Stimulated activated naive CD8-positive, alpha-beta T cell treated with anti-CD3 and anti-CD28 coated beads, Interleukin-15, amount 100 ng/mL, for 72 hours (primary cell): ENCODE data around the gene OPCML.
"Not testable (repeated sequence)": the region's sequence is repeated elsewhere in the genome, so short reads cannot be mapped to it uniquely, and the experiment has no call there.

Experiments used
- ATAC-seq: fragments of 150-1000 bp; cut with Tn5 transposase; 2 replicates; pipeline ENCODE4 v1.10.0; 2021; ENCODE audit warnings: mild to moderate bottlenecking, moderate library complexity
- DNase-seq, 2 donors: peaks; one replicate each; pipeline ENCODE4 v3.0.0; 2021 to 2022
- H3K27ac Mint-ChIP-seq, 2 donors: one replicate each; pipeline ENCODE4 v1.8.0; 2022; ENCODE audit warnings: mild to moderate bottlenecking in 2 of 2, mixed read lengths in 2 of 2, moderate library complexity in 2 of 2
- H3K27me3 Mint-ChIP-seq: one replicate; pipeline ENCODE4 v1.8.0; 2022; ENCODE audit warnings: mixed read lengths
- H3K4me1 Mint-ChIP-seq: one replicate; pipeline ENCODE4 v1.8.0; 2022; ENCODE audit warnings: mild to moderate bottlenecking, mixed read lengths
- H3K4me3 Mint-ChIP-seq, 2 donors: one replicate each; pipeline ENCODE4 v1.8.0; 2022; ENCODE audit warnings: mild to moderate bottlenecking in 2 of 2, mixed read lengths in 2 of 2, moderate library complexity in 1 of 2
- H3K9me3 Mint-ChIP-seq, 2 donors: one replicate each; pipeline ENCODE4 v1.8.0; 2022; ENCODE audit warnings: mixed read lengths in 2 of 2

OPCML gene

GRCh38 chr11:132409573-132410355 lies 1122.5 kb downstream of the OPCML start:
- ATAC-seq (no peak), DNase-seq (no peak)
- H3K4me3 Mint-ChIP-seq: no peak overlapping the region
- H3K27me3 Mint-ChIP-seq: no peaks in the 10 kb centered on the region
- no peaks in the 10 kb centered on the region for H3K4me1 Mint-ChIP-seq
- H3K9me3 Mint-ChIP-seq: peaks cover 0 to 5% of the 10 kb centered on the region in 2 donors
- H3K27ac Mint-ChIP-seq: no peak overlapping the region

- Mint-ChIP-seq H3K4me3 (no peak overlapping the region), H3K27me3 (no peaks in the 10 kb centered on the region), H3K9me3 (peaks cover 0 to 5% of the 10 kb centered on the region in 2 donors), H3K4me1 (no peaks in the 10 kb centered on the region), H3K27ac (no peak overlapping the region)
- DNase-seq (no peak), ATAC-seq (no peak)
These were observed 1123.4 kb downstream of the OPCML start for GRCh38 chr11:132408877-132409276.

- no peak overlapping the region for H3K27ac Mint-ChIP-seq
- no peaks in the 10 kb centered on the region for H3K9me3 Mint-ChIP-seq
- H3K4me3 Mint-ChIP-seq: no peak overlapping the region
- no peak for ATAC-seq
- H3K27me3 Mint-ChIP-seq: no peaks in the 10 kb centered on the region
- no peaks in the 10 kb centered on the region for H3K4me1 Mint-ChIP-seq
- no peak for DNase-seq
These were observed 1126.6 kb downstream of the OPCML start for GRCh38 chr11:132405728-132406127.

- H3K27ac Mint-ChIP-seq: no peak overlapping the region
- H3K27me3 Mint-ChIP-seq: no peaks in the 10 kb centered on the region
- H3K9me3 Mint-ChIP-seq: no peaks in the 10 kb centered on the region
- ATAC-seq: no peak
- H3K4me1 Mint-ChIP-seq: no peaks in the 10 kb centered on the region
- no peak overlapping the region for H3K4me3 Mint-ChIP-seq
- no peak for DNase-seq
These were observed 1130.1 kb downstream of the OPCML start for GRCh38 chr11:132402071-132402684.

- no peaks in the 10 kb centered on the region for H3K27me3 Mint-ChIP-seq
- H3K27ac Mint-ChIP-seq: peak overlapping the region in 1 of 2 donors; percentile 19
- no peak overlapping the region for H3K4me3 Mint-ChIP-seq
- no peak for DNase-seq
- ATAC-seq: no peak
- no peaks in the 10 kb centered on the region for H3K4me1 Mint-ChIP-seq
- H3K9me3 Mint-ChIP-seq: peaks cover 8 to 27% of the 10 kb centered on the region in 2 donors
These were observed 1136.0 kb downstream of the OPCML start for GRCh38 chr11:132396318-132396717.

- Mint-ChIP-seq H3K4me3 (no peak overlapping the region), H3K4me1 (no peaks in the 10 kb centered on the region), H3K9me3 (peaks cover 11 to 31% of the 10 kb centered on the region in 2 donors), H3K27ac (no peak overlapping the region), H3K27me3 (no peaks in the 10 kb centered on the region)
- ATAC-seq: no peak
- no peak for DNase-seq
These were observed 1136.9 kb downstream of the OPCML start for GRCh38 chr11:132395434-132395833.

GRCh38 chr11:132379540-132379939 lies 1152.8 kb downstream of the OPCML start:
- H3K4me3 Mint-ChIP-seq: no peak overlapping the region
- no peaks in the 10 kb centered on the region for H3K27me3 Mint-ChIP-seq
- H3K27ac Mint-ChIP-seq: no peak overlapping the region
- ATAC-seq (no peak), DNase-seq (no peak)
- peaks cover 19 to 32% of the 10 kb centered on the region in 2 donors for H3K9me3 Mint-ChIP-seq
- H3K4me1 Mint-ChIP-seq: no peaks in the 10 kb centered on the region

- H3K27ac Mint-ChIP-seq: no peak overlapping the region
- no peak overlapping the region for H3K4me3 Mint-ChIP-seq
- ATAC-seq: no peak
- no peak for DNase-seq
- peaks cover 6% of the 10 kb centered on the region for H3K27me3 Mint-ChIP-seq
- H3K4me1 Mint-ChIP-seq: no peaks in the 10 kb centered on the region
- H3K9me3 Mint-ChIP-seq: peaks cover 0 to 12% of the 10 kb centered on the region in 2 donors
These were observed 1158.7 kb downstream of the OPCML start for GRCh38 chr11:132373405-132374143.

GRCh38 chr11:132370114-132370513 lies 1162.2 kb downstream of the OPCML start:
- peaks cover 0 to 12% of the 10 kb centered on the region in 2 donors for H3K9me3 Mint-ChIP-seq
- not testable (repeated sequence) for H3K4me1 Mint-ChIP-seq, DNase-seq

GRCh38 chr11:132367293-132367692 lies 1165.0 kb downstream of the OPCML start:
- Mint-ChIP-seq H3K9me3 (peaks cover 6 to 9% of the 10 kb centered on the region in 2 donors), H3K27ac (no peak overlapping the region), H3K4me3 (no peak overlapping the region), H3K4me1 (no peaks in the 10 kb centered on the region), H3K27me3 (no peaks in the 10 kb centered on the region)
- no peak for ATAC-seq
- DNase-seq: no peak

More at GRCh38 chr11:132370114-132370513, 1162.2 kb downstream of the OPCML start:
- not testable (repeated sequence) for H3K27me3 Mint-ChIP-seq, H3K27ac Mint-ChIP-seq, ATAC-seq, H3K4me3 Mint-ChIP-seq

- Mint-ChIP-seq H3K9me3 (peaks cover 6 to 9% of the 10 kb centered on the region in 2 donors), H3K4me3 (no peak overlapping the region), H3K4me1 (no peaks in the 10 kb centered on the region), H3K27me3 (no peaks in the 10 kb centered on the region), H3K27ac (no peak overlapping the region)
- DNase-seq: no peak
- ATAC-seq: no peak
These were observed 1166.7 kb downstream of the OPCML start for GRCh38 chr11:132365650-132366049.
